Endothelial cell (in vitro differentiated cells): ENCODE results near the gene GMPR. TPM values are rescaled to one million over a fixed set of nuclear protein-coding genes. Genes with fewer than 3 reads are reported as not detected.

Source experiments
- DNase-seq: peaks from one replicate; pipeline ENCODE4 v3.0.0; 2021; ENCODE audit warnings: low spot score
- H3K27ac Mint-ChIP-seq: one replicate; pipeline ENCODE4 v1.8.0; 2021; ENCODE audit warnings: mixed read lengths, inconsistent platforms; ENCODE audit not compliant: unreplicated experiment
- H3K27me3 Mint-ChIP-seq: one replicate; pipeline ENCODE4 v1.8.0; 2021; ENCODE audit warnings: mild to moderate bottlenecking, moderate library complexity, mixed read lengths, inconsistent platforms; ENCODE audit not compliant: unreplicated experiment
- H3K36me3 Mint-ChIP-seq: one replicate; pipeline ENCODE4 v1.8.0; 2021; ENCODE audit warnings: mild to moderate bottlenecking, low read depth, mixed read lengths, inconsistent platforms; ENCODE audit not compliant: unreplicated experiment
- H3K4me1 Mint-ChIP-seq: one replicate; pipeline ENCODE4 v1.8.0; 2021; ENCODE audit warnings: mild to moderate bottlenecking, mixed read lengths, inconsistent platforms; ENCODE audit not compliant: unreplicated experiment
- H3K4me3 Mint-ChIP-seq: one replicate; pipeline ENCODE4 v1.8.0; 2021; ENCODE audit warnings: mild to moderate bottlenecking, mixed read lengths, inconsistent platforms; ENCODE audit not compliant: unreplicated experiment
- H3K9me3 Mint-ChIP-seq: one replicate; pipeline ENCODE4 v1.8.0; 2021; ENCODE audit warnings: mixed read lengths, inconsistent platforms; ENCODE audit not compliant: unreplicated experiment
- total RNA-seq: library from RNA; stranded (reverse); fragmentation: NEBNext Ultra II Directional; extraction: Animal tissue kit (Norgen Biotek cat#: 25700); gene quantifications from one replicate; pipeline ENCODE4 v1.2.1, GENCODE V29; 2021; ENCODE audit not compliant: unreplicated experiment
- TF ChIP-seq, protein P1 (sequence below): fragments of 200-600 bp; sonication (generic); IDR thresholded peaks from one replicate; pipeline ENCODE4 v1.5.0; 2021; ENCODE audit warnings: antibody characterized with exemption; ENCODE audit not compliant: unreplicated experiment

Gene GMPR
- total RNA-seq, 1 donor from 2014 or later: 1.8 TPM

DNA sequence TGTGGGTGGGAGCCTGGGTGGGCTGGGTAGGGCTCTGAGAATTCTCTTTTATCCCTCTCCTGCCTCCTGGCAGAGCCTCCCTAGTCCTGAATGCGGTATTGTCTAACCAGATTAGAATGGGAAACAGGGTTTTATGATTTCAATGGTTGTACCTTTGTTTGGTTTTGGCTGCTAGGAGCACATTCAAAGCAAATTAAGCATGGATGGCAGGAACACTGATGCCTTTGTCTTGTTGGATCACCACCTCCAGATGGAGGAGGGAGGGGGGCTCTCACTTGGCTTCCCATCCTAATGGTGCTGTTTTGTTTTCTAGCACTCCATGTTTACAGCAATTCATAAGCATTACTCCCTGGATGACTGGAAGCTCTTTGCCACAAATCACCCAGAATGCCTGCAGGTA is 11.6 kb downstream of the GMPR start:
- Mint-ChIP-seq H3K36me3 (no peaks in the 10 kb centered on the region), H3K27me3 (no peaks in the 10 kb centered on the region), H3K9me3 (no peaks in the 10 kb centered on the region), H3K4me3 (no peak overlapping the region), H3K4me1 (no peaks in the 10 kb centered on the region), H3K27ac (no peak overlapping the region)
- no peak for DNase-seq
- TF ChIP-seq, protein P1, sequence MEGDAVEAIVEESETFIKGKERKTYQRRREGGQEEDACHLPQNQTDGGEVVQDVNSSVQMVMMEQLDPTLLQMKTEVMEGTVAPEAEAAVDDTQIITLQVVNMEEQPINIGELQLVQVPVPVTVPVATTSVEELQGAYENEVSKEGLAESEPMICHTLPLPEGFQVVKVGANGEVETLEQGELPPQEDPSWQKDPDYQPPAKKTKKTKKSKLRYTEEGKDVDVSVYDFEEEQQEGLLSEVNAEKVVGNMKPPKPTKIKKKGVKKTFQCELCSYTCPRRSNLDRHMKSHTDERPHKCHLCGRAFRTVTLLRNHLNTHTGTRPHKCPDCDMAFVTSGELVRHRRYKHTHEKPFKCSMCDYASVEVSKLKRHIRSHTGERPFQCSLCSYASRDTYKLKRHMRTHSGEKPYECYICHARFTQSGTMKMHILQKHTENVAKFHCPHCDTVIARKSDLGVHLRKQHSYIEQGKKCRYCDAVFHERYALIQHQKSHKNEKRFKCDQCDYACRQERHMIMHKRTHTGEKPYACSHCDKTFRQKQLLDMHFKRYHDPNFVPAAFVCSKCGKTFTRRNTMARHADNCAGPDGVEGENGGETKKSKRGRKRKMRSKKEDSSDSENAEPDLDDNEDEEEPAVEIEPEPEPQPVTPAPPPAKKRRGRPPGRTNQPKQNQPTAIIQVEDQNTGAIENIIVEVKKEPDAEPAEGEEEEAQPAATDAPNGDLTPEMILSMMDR: no peak

DNA sequence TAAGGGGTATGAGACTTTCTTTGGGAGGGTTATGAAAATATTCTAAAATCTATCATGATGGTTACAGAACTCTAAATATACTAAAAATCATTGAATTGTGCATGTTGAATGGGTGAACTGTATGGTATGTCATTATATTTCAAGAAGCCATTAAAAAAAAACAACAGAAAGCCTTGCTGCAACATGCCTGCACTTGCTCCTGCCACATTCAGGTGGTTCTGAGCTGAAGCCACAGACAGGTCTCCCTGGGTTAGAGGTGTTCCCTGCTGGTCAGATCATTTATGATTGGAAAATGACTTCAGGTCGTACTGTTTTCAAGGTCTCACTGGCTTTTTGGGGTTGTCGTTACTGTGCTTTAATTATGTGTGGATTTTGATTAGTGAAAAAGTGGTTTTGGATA is 13.3 kb downstream of the GMPR start:
- DNase-seq: no peak
- H3K9me3 Mint-ChIP-seq: no peaks in the 10 kb centered on the region
- H3K36me3 Mint-ChIP-seq: no peaks in the 10 kb centered on the region
- TF ChIP-seq, protein P1: no peak
- no peak overlapping the region for H3K27ac Mint-ChIP-seq
- no peaks in the 10 kb centered on the region for H3K27me3 Mint-ChIP-seq
- no peak overlapping the region for H3K4me3 Mint-ChIP-seq
- no peaks in the 10 kb centered on the region for H3K4me1 Mint-ChIP-seq

DNA sequence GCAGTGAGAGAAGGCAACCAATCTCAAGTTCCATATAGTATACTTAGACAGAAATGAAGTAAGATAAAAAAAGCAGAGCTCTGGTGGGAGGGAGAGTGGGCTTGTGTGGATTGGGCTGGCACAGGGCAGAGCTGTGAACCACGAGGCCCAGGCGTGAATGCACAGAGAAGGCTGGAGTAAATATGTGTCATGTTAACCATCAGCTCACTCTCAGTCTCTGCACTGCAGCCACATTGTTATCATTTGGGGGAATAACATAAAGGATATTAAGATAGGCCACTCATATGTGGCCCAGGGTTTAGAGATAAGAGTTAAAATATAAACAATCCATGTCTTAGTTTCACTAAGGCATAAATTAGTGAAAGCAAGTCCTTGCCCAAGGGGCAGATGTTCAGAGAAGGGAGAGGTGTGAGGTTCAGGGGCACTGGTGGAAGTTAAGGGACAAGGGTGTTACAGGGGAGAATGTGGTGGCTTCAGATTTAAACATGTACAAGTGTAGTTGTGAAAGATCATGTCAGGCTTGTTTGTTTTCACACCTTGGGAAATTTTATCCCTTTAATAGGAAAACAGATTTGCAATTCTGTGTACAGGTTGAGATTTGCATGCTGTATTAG is 14.4 kb downstream of the GMPR start:
- no peak for DNase-seq
- H3K4me3 Mint-ChIP-seq: no peak overlapping the region
- H3K27ac Mint-ChIP-seq: no peak overlapping the region

GRCh38 chr6:16253399-16254144 is 15.2 kb downstream of the GMPR start:
- peaks cover 9% of the 10 kb centered on the region for H3K4me1 Mint-ChIP-seq
- H3K27me3 Mint-ChIP-seq: peaks cover 4% of the 10 kb centered on the region
- no peak for DNase-seq
- TF ChIP-seq, protein P1: no peak
- H3K4me3 Mint-ChIP-seq: no peak overlapping the region
- no peak overlapping the region for H3K27ac Mint-ChIP-seq
- H3K9me3 Mint-ChIP-seq: no peaks in the 10 kb centered on the region
- no peaks in the 10 kb centered on the region for H3K36me3 Mint-ChIP-seq

More for the DNA sequence above, 14.4 kb downstream of the GMPR start:
- Mint-ChIP-seq H3K4me1 (peaks cover under 1% of the 10 kb centered on the region), H3K27me3 (no peaks in the 10 kb centered on the region), H3K36me3 (no peaks in the 10 kb centered on the region), H3K9me3 (no peaks in the 10 kb centered on the region)
- TF ChIP-seq, protein P1: no peak

- Mint-ChIP-seq H3K4me3 (no peak overlapping the region), H3K27ac (no peak overlapping the region), H3K4me1 (peaks cover 16% of the 10 kb centered on the region), H3K36me3 (no peaks in the 10 kb centered on the region), H3K9me3 (no peaks in the 10 kb centered on the region), H3K27me3 (peaks cover 4% of the 10 kb centered on the region)
- DNase-seq: no peak
- TF ChIP-seq, protein P1: no peak
Observed at GRCh38 chr6:16254535-16254934, 16.1 kb downstream of the GMPR start.
